Measurements from ENCODE around the gene PASK. TPM values are rescaled to one million over a fixed set of nuclear protein-coding genes. Genes with fewer than 3 reads are reported as not detected.

PASK gene
- total and polyA plus RNA-seq, 9 of the 15 experiments (the other 6 are each of a cell fraction or from before 2014, with no cell fraction given): 1.5 to 30.3 (median 9.9) TPM

GRCh38 chr2:241189856-241190201, 40.6 kb upstream of the PASK start:
- CTCF ChIA-PET (ENCODE audit: low intra/inter-chr PET ratio): no interaction called here
- H3K79me2 ChIP-seq (ENCODE audit: control insufficient read depth, insufficient read depth, low read length): no peaks in the 10 kb centered on the region
- BruUV-seq (replicated peaks): no TSS peak
- WGBS (ENCODE audit: insufficient coverage, low coverage, missing lambda C conversion rate): 28% methylated on average over 12 of the region's 15 CpGs
- DNase-seq (ENCODE audit: extremely low read depth in 1 of 4, low spot score in 3 of 4) (no peak), ATAC-seq (no peak; the same call in 2 of the 3 replicates), FAIRE-seq (no peak)
- H3K9me3 ChIP-seq (replicated peaks; ENCODE audit: control insufficient read depth, insufficient read depth, low read depth, low read length): no peaks in the 10 kb centered on the region
- H3K4me2 ChIP-seq (ENCODE audit: insufficient read depth, low read length): no peak overlapping the region
- H3K9ac ChIP-seq (ENCODE audit: insufficient read depth in 1 of 2, low read depth in 2 of 2, low read length in 2 of 2): 0 out of 4 replicates have a peak overlapping the region, but pooled peaks of 1 of the 2 experiments have one; percentile 26
- no peaks in the 10 kb centered on the region; a peak in 2 of 5 replicates for H3K27me3 ChIP-seq (ENCODE audit: control insufficient read depth in 2 of 2, insufficient read depth in 2 of 2, low read length in 2 of 2)
- no peak overlapping the region for H3K27ac ChIP-seq (ENCODE audit: extremely low read depth, low read depth, low read length)
- no peak overlapping the region for H3K4me3 ChIP-seq
- no peak overlapping the region for H2AFZ ChIP-seq (ENCODE audit: low read depth, low read length)
- intact Hi-C loops (cut with micrococcal nuclease) (no loop called here), in situ Hi-C loops (cut with MboI) (no loop called here)
- H3K9me1 ChIP-seq (ENCODE audit: control insufficient read depth, insufficient read depth, low read length): no peaks in the 10 kb centered on the region
- H3K36me3 ChIP-seq (ENCODE audit: control insufficient read depth, insufficient read depth, low read length): no peaks in the 10 kb centered on the region
- peaks cover 0 to 33% of the 10 kb centered on the region in 2 experiments; a peak in 2 of 5 replicates for H3K4me1 ChIP-seq (replicated peaks in 1 of 2; ENCODE audit: control insufficient read depth in 2 of 2, insufficient read depth in 2 of 2, low read length in 2 of 2)
- POLR2A ChIA-PET: interaction anchor here (0.5 kb wide), 1 partner anchor 130 kb away, joined by 3 read pairs; no protein-coding TSS in a partner anchor
- H4K20me1 ChIP-seq (replicated peaks; ENCODE audit: control insufficient read depth, insufficient read depth, low read length): no peaks in the 10 kb centered on the region
- TF ChIP-seq ZBTB40 (IDR thresholded peaks at IDR 0.05) (no peak), ZBTB40 (CRISPR knock-in tag; IDR thresholded peaks at IDR 0.05) (no peak), SRSF9 (IDR thresholded peaks at IDR 0.05; ENCODE audit: borderline replicate concordance, low read depth, low read length) (no peak), STAT6 (CRISPR knock-in tag; IDR thresholded peaks at IDR 0.05) (no peak)
